ENCODE data around the gene ALDH1L1.

DNA sequence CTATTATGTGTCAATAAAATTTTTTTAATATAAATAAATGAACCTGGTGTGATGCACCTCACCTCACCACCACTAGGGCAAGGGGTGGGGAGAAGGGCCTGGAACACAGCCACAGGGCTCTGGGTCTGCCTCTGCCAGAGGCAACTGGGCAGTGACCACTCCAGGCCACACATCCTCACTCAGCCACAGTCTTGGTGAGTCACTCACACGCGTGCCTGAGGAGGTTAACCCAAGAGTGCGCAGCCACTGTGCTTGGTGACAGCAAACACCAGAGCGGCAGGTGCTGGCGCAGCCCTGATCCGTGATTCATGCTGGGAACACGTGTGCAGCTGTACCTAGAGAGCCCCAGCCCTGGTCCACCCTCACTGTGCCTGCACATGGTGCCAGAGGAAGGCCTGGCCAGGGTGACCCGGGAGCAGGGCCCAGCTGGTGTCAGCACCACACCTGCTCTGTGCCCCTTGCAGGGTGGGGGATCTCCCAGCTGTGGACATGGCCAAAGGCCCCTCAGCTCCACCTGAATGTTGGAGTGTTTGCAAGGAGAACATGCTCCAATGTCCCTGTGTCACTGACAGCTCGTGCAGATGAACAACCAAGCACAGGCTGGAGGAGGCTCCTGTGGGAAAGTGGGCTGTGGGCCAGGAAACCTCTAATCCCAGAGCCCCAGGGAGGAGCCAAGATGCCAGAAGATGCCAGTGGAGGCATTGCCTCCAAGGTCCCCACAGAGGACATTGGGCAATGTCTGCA is 98.6 kb downstream of the ALDH1L1 start:
- TF ChIP-seq MIER1 (IDR thresholded peaks at IDR 0.05; ENCODE audit: low read depth) (no peak), HLTF (IDR thresholded peaks at IDR 0.05) (no peak), ZNF143 (CRISPR knock-in tag; IDR thresholded peaks at IDR 0.05) (no peak), HCFC1 (IDR thresholded peaks at IDR 0.05; ENCODE audit: low read depth, low read length) (no peak), RBFOX2 (IDR thresholded peaks at IDR 0.05; ENCODE audit: low read depth, low read length) (no peak), KLF1 (tag; IDR thresholded peaks at IDR 0.05) (no peak), HNRNPH1 (optimal IDR thresholded peaks at IDR 0.05; ENCODE audit: low read depth, low read length) (no peak), ZNF232 (CRISPR knock-in tag; IDR thresholded peaks at IDR 0.05) (no peak), SMARCA4 (IDR thresholded peaks at IDR 0.05) (no peak), EP300 (IDR thresholded peaks at IDR 0.05; ENCODE audit: low read length) (no peak)
- TF ChIP-seq, protein P1, sequence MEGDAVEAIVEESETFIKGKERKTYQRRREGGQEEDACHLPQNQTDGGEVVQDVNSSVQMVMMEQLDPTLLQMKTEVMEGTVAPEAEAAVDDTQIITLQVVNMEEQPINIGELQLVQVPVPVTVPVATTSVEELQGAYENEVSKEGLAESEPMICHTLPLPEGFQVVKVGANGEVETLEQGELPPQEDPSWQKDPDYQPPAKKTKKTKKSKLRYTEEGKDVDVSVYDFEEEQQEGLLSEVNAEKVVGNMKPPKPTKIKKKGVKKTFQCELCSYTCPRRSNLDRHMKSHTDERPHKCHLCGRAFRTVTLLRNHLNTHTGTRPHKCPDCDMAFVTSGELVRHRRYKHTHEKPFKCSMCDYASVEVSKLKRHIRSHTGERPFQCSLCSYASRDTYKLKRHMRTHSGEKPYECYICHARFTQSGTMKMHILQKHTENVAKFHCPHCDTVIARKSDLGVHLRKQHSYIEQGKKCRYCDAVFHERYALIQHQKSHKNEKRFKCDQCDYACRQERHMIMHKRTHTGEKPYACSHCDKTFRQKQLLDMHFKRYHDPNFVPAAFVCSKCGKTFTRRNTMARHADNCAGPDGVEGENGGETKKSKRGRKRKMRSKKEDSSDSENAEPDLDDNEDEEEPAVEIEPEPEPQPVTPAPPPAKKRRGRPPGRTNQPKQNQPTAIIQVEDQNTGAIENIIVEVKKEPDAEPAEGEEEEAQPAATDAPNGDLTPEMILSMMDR (IDR thresholded peaks at IDR 0.05 in 2 of 3, conservative IDR thresholded peaks at IDR 0.05 in 1 of 3; ENCODE audit: insufficient read depth in 2 of 3, low read depth in 1 of 3, low read length in 3 of 3) = 0 out of 6 replicates have a peak, but pooled peaks have one; percentile 8 to 31 (median 15)
